Coronary artery (tissue), 2 donors: ENCODE data around the gene TAS2R38.

Experiments used
- DNase-seq: peaks from one replicate; pipeline ENCODE4 v3.0.0-alpha.2; 2017; ENCODE audit warnings: low spot score
- H3K27ac ChIP-seq, 2 donors: fragments of 200-600 bp; sonication (generic); one replicate each; pipeline ENCODE4 v1.5.1; 2016 to 2019
- H3K4me3 ChIP-seq: fragments of 200-600 bp; sonication (generic); 2 replicates; pipeline ENCODE4 v1.5.1; 2016; ENCODE audit warnings: mild to moderate bottlenecking, moderate library complexity
- CTCF ChIP-seq: fragments of 200-600 bp; sonication (generic); IDR thresholded peaks from one replicate; pipeline ENCODE4 v1.5.1; 2019; ENCODE audit warnings: antibody characterized with exemption

The TAS2R38 gene

GRCh38 chr7:142002179-142002578 is 28.6 kb upstream of the TAS2R38 start:
- TF ChIP-seq CTCF: no peak
- DNase-seq: no peak
- Histone ChIP-seq H3K27ac (no peak overlapping the region), H3K4me3 (no peak overlapping the region)

- DNase-seq: no peak
- TF ChIP-seq CTCF: no peak
- H3K4me3 ChIP-seq: no peak overlapping the region
- H3K27ac ChIP-seq: no peak overlapping the region
Measured at GRCh38 chr7:142001163-142001874, 27.7 kb upstream of the TAS2R38 start.

- no peak for DNase-seq
- TF ChIP-seq CTCF: no peak
- Histone ChIP-seq H3K4me3 (no peak overlapping the region), H3K27ac (no peak overlapping the region)
Measured at GRCh38 chr7:142000244-142000643, 26.7 kb upstream of the TAS2R38 start.

- no peak overlapping the region for H3K27ac ChIP-seq
- no peak for TF ChIP-seq CTCF
- no peak for DNase-seq
- no peak overlapping the region for H3K4me3 ChIP-seq
Measured at GRCh38 chr7:141999058-141999623, 25.6 kb upstream of the TAS2R38 start.

- no peak for TF ChIP-seq CTCF
- H3K4me3 ChIP-seq: no peak overlapping the region
- no peak for DNase-seq
- no peak overlapping the region for H3K27ac ChIP-seq
Measured at GRCh38 chr7:141993354-141993753, 19.8 kb upstream of the TAS2R38 start.

- Histone ChIP-seq H3K27ac (no peak overlapping the region), H3K4me3 (no peak overlapping the region)
- TF ChIP-seq CTCF: no peak
- no peak for DNase-seq
Measured at GRCh38 chr7:141992688-141993087, 19.1 kb upstream of the TAS2R38 start.

GRCh38 chr7:141992156-141992555 is 18.6 kb upstream of the TAS2R38 start:
- no peak overlapping the region for H3K4me3 ChIP-seq
- no peak for TF ChIP-seq CTCF
- no peak for DNase-seq
- H3K27ac ChIP-seq: no peak overlapping the region
